ENCODE results near the gene ZNF117.
"Not testable (repeated sequence)": the region's sequence is repeated elsewhere in the genome, so short reads cannot be mapped to it uniquely, and the experiment has no call there.

ZNF117 gene

GRCh38 chr7:64993901-64994300 lies 3.1 kb upstream of the ZNF117 start:
- no peak for DNase-seq

DNA sequence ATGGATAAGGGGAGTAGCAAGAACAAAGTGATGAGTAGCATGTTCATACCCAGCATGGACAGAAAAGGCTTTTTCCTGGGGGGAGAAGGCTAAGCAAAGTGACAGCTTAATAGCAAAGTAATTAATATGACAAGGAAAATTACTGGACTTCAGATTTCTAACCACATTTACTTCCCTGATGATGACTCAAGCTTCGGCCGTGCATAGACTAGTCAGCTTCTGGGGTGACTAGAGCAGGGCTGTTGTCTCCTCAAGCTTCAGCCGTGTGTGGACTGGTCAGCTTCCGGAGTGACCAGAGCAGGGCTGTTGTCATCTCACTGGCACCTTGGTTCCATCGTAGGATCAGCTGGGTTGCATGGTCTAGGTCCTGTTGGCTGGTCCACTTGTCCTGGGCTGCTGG lies 2.1 kb upstream of the ZNF117 start:
- no peak for DNase-seq

DNA sequence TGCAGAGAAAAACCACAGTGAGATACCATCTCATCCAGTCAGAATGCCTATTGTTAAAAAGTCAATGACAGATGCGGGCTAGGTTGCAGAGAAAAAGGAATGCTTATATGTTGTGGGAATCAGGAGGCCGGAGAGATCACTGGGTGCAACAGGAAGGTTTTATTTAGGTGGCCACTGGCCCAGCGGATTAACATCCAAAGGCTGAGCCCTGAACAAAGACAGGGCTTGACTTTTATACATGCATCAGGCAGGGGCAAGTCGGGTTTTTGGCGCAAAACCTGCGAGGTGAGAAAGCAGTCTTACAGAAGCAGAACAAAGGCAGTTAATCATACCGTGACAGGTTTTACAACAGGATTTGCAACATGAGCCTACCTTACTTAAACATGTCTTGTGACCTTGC lies 620 bp downstream of the ZNF117 start:
- no peak for DNase-seq

- DNase-seq, result no peak
These were observed 12.2 kb downstream of the ZNF117 start for GRCh38 chr7:64978497-64979203.

GRCh38 chr7:64965594-64965993 lies 25.2 kb downstream of the ZNF117 start:
- no peak for DNase-seq

DNA sequence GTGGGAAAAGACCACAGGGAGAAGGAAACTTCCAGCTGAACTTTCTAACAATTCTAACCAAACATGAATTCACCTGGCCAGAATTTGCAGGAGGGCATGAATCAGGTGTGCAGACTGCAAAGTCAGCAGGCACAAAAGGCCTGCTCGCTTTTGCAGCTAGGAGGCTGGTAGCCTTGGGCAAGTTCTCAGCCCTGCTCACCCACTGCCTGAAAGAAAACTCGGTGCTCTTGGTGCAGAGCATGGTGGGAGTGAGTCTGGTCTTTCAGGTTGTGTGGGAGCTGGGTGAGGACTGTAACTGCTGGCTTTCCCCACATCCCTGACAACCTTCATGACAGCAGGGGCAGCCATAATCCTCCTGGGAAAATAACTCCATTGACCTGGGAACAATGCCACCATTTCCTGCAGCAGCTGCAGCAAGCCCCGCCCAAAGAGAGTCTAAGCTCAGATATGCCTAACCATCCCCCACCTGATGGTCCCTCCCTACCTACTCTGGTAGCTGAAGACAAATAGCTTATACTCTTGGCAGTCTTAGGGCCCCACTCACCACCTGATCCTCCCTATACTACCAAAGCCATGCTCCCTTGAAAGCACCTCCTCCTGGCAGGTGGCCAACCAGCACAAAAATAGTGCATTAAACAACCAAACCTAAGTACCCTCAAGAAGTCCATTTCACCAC lies 31.6 kb downstream of the ZNF117 start:
- DNase-seq, result peak; percentile 37

- DNase-seq, result no peak
These were observed 39.5 kb downstream of the ZNF117 start for GRCh38 chr7:64951250-64951848.

- not testable (repeated sequence) for DNase-seq
These were observed 40.2 kb downstream of the ZNF117 start for GRCh38 chr7:64950673-64951072.

GRCh38 chr7:64948774-64949173 lies 42.1 kb downstream of the ZNF117 start:
- not testable (repeated sequence) for DNase-seq

- DNase-seq, result no peak
These were observed 43.4 kb downstream of the ZNF117 start for GRCh38 chr7:64947252-64948000.

GRCh38 chr7:64946772-64947171 lies 44.1 kb downstream of the ZNF117 start:
- DNase-seq, result no peak

GRCh38 chr7:64945503-64946175 lies 45.2 kb downstream of the ZNF117 start:
- no peak for DNase-seq

- DNase-seq, result not testable (repeated sequence)
These were observed 46.0 kb downstream of the ZNF117 start for GRCh38 chr7:64944667-64945502.

DNA sequence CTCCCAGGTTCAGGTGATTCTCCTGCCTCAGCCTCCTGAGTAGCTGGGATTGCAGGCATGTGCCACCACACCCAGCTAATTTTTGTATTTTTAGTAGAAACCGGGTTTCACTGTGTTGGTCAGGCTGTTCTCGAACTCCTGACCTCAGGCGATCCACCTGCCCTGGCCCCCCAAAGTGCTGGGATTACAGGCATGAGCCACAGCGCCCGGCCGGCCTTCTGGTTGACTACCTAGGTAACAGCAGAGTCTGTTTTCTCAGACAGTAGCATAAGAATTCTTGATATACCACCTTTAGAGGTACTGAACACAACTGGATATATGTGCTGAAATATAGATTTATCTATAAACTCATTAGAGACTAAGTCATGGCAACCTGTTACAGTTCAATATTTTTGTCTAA lies 50.8 kb downstream of the ZNF117 start:
- DNase-seq, result not testable (repeated sequence)

- DNase-seq, result no peak
These were observed 52.3 kb downstream of the ZNF117 start for GRCh38 chr7:64938540-64938939.

DNA sequence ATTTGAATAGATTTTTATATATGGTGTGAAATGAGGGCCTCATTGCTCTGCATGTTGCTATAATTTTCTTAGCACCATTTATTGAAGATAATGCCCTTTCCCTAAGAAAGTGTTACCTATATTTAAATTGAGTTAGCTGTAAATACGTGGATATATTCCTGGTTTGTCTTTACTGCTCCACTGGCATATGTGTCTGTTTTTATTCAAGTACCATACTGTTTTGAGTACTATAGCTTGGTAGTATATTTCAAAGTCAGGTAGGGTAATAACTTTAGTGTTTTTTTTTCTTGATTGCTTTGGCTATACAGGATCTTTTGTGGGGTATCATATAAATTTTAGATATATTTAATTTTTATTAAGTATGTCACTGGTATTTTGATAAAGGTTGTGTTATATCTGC lies 56.4 kb downstream of the ZNF117 start:
- DNase-seq, result no peak

DNA sequence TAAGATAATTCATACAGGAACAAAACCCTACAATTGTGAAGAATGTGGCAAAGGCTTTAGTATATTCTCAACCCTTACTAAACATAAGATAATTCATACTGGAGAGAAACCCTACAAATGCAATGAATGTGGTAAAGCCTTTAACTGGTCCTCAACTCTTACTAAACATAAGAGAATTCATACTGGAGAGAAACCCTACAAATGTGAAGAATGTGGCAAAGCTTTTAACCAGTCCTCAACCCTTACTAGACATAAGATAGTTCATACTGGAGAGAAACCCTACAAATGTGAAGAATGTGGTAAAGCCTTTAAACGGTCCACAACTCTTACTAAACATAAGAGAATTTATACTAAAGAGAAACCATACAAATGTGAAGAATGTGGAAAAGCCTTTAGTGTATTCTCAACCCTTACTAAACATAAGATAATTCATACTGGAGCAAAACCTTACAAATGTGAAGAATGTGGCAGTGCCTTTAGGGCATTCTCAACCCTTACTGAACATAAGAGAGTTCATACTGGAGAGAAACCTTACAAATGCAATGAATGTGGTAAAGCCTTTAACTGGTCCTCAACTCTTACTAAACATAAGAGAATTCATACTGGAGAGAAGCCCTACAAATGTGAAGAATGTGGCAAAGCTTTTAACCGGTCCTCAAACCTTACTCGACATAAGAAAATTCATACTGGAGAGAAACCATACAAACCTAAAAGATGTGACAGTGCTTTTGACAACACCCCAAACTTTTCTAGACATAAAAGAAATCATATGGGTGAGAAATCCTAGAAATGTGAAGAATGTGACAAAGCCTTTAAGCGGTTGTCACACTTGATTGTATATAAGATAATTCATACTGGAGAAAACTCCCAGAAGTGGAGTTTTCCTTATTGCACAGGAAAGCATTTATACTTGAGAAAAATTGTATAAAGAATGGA lies 62.3 kb downstream of the ZNF117 start:
- DNase-seq, result not testable (repeated sequence)

Data from NCI-H2107 (cell line).